HCT116 (cell line): ENCODE measurements around the gene MFSD8. TPM values are rescaled to one million over a fixed set of nuclear protein-coding genes. Genes with fewer than 3 reads are reported as not detected.

ENCODE experiments used
- ATAC-seq: fragments of 200-7000 bp; cut with Tn5 transposase; 2 replicates; pipeline ENCODE4 v1.9.1; 2020; ENCODE audit warnings: mild to moderate bottlenecking, moderate library complexity
- BruUV-seq: library from RNA; stranded (reverse); fragments of 400-500 nt; replicated peaks from 2 replicates; lab custom pipeline; 2021; lab: Mats Ljungman, UMichigan
- CTCF ChIA-PET: fragments of 300-600 bp; sonication (Branson Sonifier 250); formaldehyde crosslinking; loops from one replicate; lab custom pipeline; 2021; ENCODE audit warnings: antibody characterized with exemption; lab: Charles Lee
- POLR2A ChIA-PET: fragments of 300-600, 350-600 bp; sonication (Branson Sonifier 250); formaldehyde crosslinking; loops from one replicate; lab custom pipeline; 2021; ENCODE audit warnings: antibody characterized with exemption; lab: Charles Lee
- RAD21 ChIA-PET, 2 experiments: fragments of 300-600 bp; sonication (Branson Sonifier 250); formaldehyde crosslinking; loops; one replicate each; lab custom pipeline; 2023; ENCODE audit warnings: low total read pairs in 2 of 2; ENCODE audit not compliant: uncharacterized antibody in 2 of 2, unreplicated experiment in 2 of 2, low non-redundant PET in 1 of 2; lab: Charles Lee
- DNase-seq: peaks from one replicate; pipeline ENCODE4 v3.0.0-alpha.2; 2010; ENCODE audit warnings: low read depth, low spot score
- H2AFZ ChIP-seq: fragments of 200-600 bp; shearing (Covaris generic), sonication (generic); 2 replicates; pipeline ENCODE4 v1.6.1; 2017; ENCODE audit warnings: low read depth, mixed run types, mixed read lengths, antibody characterized with exemption, low read length; ENCODE audit not compliant: poor library complexity, severe bottlenecking
- H3K27ac ChIP-seq: 2 replicates; pipeline ENCODE4 v1.5.1; 2012; ENCODE audit warnings: low read depth, low read length
- H3K27me3 ChIP-seq: fragments of 200-600 bp; sonication (generic); 2 replicates; pipeline ENCODE4 v1.6.1; 2016; ENCODE audit warnings: mixed run types, low read length, mixed read lengths; ENCODE audit not compliant: insufficient read depth
- H3K36me3 ChIP-seq, 2 experiments: fragments of 200-500 bp in 1 of 2; fragments of 200-600 bp in 1 of 2; sonication (Bioruptor generic) in 1 of 2; sonication (generic) in 1 of 2; 2 replicates each; pipeline versions ENCODE4 v1.5.1 to v1.6.1; 2014 to 2016; ENCODE audit warnings: low read length in 2 of 2, inconsistent platforms in 1 of 2, mixed read lengths in 1 of 2, mixed run types in 1 of 2; ENCODE audit not compliant: insufficient read depth in 2 of 2, control insufficient read depth in 1 of 2
- H3K4me1 ChIP-seq, 2 experiments: fragments of 200-600 bp in 1 of 2; sonication (generic) in 1 of 2; 2 replicates each; pipeline versions ENCODE4 v1.5.1 to v1.6.1; 2012 to 2017; ENCODE audit warnings: low read length in 2 of 2, inconsistent platforms in 1 of 2, mild to moderate bottlenecking in 1 of 2, mixed read lengths in 1 of 2, mixed run types in 1 of 2, moderate library complexity in 1 of 2; ENCODE audit not compliant: insufficient read depth in 2 of 2, control insufficient read depth in 1 of 2
- H3K4me2 ChIP-seq: fragments of 200-600 bp; sonication (generic); 2 replicates; pipeline ENCODE4 v1.6.1; 2017; ENCODE audit warnings: mixed run types, low read length, mixed read lengths
- H3K4me3 ChIP-seq, 2 experiments: fragments of 200-600 bp in 1 of 2; sonication (generic) in 1 of 2; replicated peaks in 1 of 2; 2 replicates each; pipeline ENCODE4 v1.5.1; 2011 to 2016; ENCODE audit warnings: low read length in 2 of 2, control low read depth in 1 of 2, low read depth in 1 of 2, mild to moderate bottlenecking in 1 of 2, mixed read lengths in 1 of 2, mixed run types in 1 of 2
- H3K79me2 ChIP-seq: fragments of 200-600 bp; sonication (generic); 2 replicates; pipeline ENCODE4 v1.6.1; 2017; ENCODE audit warnings: mild to moderate bottlenecking, mixed run types, low read length, moderate library complexity, mixed read lengths; ENCODE audit not compliant: insufficient read depth
- H3K9ac ChIP-seq: fragments of 200-600 bp; sonication (generic); 2 replicates; pipeline ENCODE4 v1.6.1; 2016; ENCODE audit warnings: low read length, mixed read lengths
- H3K9me2 ChIP-seq: fragments of 200-600 bp; sonication (generic), shearing (Covaris generic); 2 replicates; pipeline ENCODE4 v1.6.1; 2017; ENCODE audit warnings: mixed run types, mild to moderate bottlenecking, moderate library complexity; ENCODE audit not compliant: insufficient read depth
- H3K9me3 ChIP-seq, 2 experiments: fragments of 200-500 bp in 1 of 2; fragments of 200-600 bp in 1 of 2; sonication (Bioruptor generic) in 1 of 2; sonication (generic) in 1 of 2; 2 replicates each; pipeline ENCODE4 v1.6.1; 2014 to 2017; ENCODE audit warnings: low read length in 2 of 2, mixed read lengths in 2 of 2, inconsistent platforms in 1 of 2, low read depth in 1 of 2, mild to moderate bottlenecking in 1 of 2, mixed run types in 1 of 2, moderate library complexity in 1 of 2; ENCODE audit not compliant: control insufficient read depth in 1 of 2, insufficient read depth in 1 of 2
- H4K20me1 ChIP-seq: fragments of 200-600 bp; sonication (generic), shearing (Covaris generic); 2 replicates; pipeline ENCODE4 v1.6.1; 2017; ENCODE audit warnings: mixed run types, mild to moderate bottlenecking, moderate library complexity; ENCODE audit not compliant: insufficient read depth
- CBX3 ChIP-seq: IDR thresholded peaks from 2 replicates; pipeline ENCODE4 v1.6.1; 2012; ENCODE audit warnings: low read depth
- CEBPB ChIP-seq: IDR thresholded peaks from 2 replicates; pipeline ENCODE4 v1.6.1; 2012; ENCODE audit warnings: low read depth
- EGR1 ChIP-seq: IDR thresholded peaks from 2 replicates; pipeline ENCODE4 v1.6.1; 2012; ENCODE audit warnings: low read depth
- ELF1 ChIP-seq: IDR thresholded peaks from 2 replicates; pipeline ENCODE4 v1.6.1; 2012; ENCODE audit warnings: low read depth, borderline replicate concordance
- EZH2 ChIP-seq: fragments of 200-600 bp; sonication (generic); IDR thresholded peaks from 2 replicates; pipeline ENCODE4 v1.6.1; 2017; ENCODE audit warnings: antibody characterized with exemption, mixed run types
- EZH2phosphoT487 ChIP-seq: fragments of 200-600 bp; IDR thresholded peaks from 2 replicates; pipeline ENCODE4 v1.6.1; 2018; ENCODE audit warnings: antibody characterized with exemption, borderline replicate concordance
- JUND ChIP-seq: IDR thresholded peaks from 2 replicates; pipeline ENCODE4 v1.6.1; 2012
- MAX ChIP-seq: IDR thresholded peaks from 2 replicates; pipeline ENCODE4 v1.6.1; 2012
- POLR2AphosphoS5 ChIP-seq: IDR thresholded peaks from 2 replicates; pipeline ENCODE4 v1.6.1; 2011; ENCODE audit warnings: mild to moderate bottlenecking, low read depth, low read length, moderate library complexity
- RAD21 ChIP-seq: IDR thresholded peaks from 2 replicates; pipeline ENCODE4 v1.6.1; 2012; ENCODE audit warnings: low read depth, mild to moderate bottlenecking
- SIN3A ChIP-seq: IDR thresholded peaks from 2 replicates; pipeline ENCODE4 v1.6.1; 2012; ENCODE audit warnings: low read depth
- SRF ChIP-seq: IDR thresholded peaks from 2 replicates; pipeline ENCODE4 v1.6.1; 2012; ENCODE audit warnings: low read depth
- YY1 ChIP-seq: IDR thresholded peaks from 2 replicates; pipeline ENCODE4 v1.6.1; 2011; ENCODE audit warnings: low read length, low read depth, moderate library complexity, mild to moderate bottlenecking; ENCODE audit not compliant: insufficient replicate concordance; ENCODE audit errors: extremely low read depth
- ZBTB33 ChIP-seq: IDR thresholded peaks from 2 replicates; pipeline ENCODE4 v1.6.1; 2011; ENCODE audit warnings: mild to moderate bottlenecking, low read length, moderate library complexity; ENCODE audit not compliant: insufficient replicate concordance; ENCODE audit errors: extremely low read depth
- ZNF274 ChIP-seq: fragments of 200-500 bp; sonication (Bioruptor generic); IDR thresholded peaks from 2 replicates; pipeline ENCODE4 v1.6.1; 2014; ENCODE audit warnings: mild to moderate bottlenecking, low read depth, low read length, inconsistent platforms
- intact Hi-C: fragments of 100-400 bp; cut with micrococcal nuclease; formaldehyde crosslinking; loops from 2 replicates; pipeline ENCODE4 v1.10.0; 2022
- total RNA-seq: library from RNA; stranded (reverse); gene quantifications from one replicate; pipeline ENCODE4 v1.2.1, GENCODE V29; 2021; ENCODE audit not compliant: unreplicated experiment

The MFSD8 gene
- total RNA-seq, 1 experiment from 2014 or later, result 17.1 TPM

- RAD21 ChIA-PET, result no interaction called here
- BruUV-seq, result no TSS peak
- DNase-seq (no peak), ATAC-seq (no peak)
- POLR2A ChIA-PET, result no interaction called here
- Histone ChIP-seq H3K79me2 (no peaks in the 10 kb centered on the region; the same call in 1 of the 2 replicates), H3K4me1 (no peaks in the 10 kb centered on the region), H3K9me2 (no peaks in the 10 kb centered on the region), H2AFZ (no peak overlapping the region), H3K36me3 (no peaks in the 10 kb centered on the region), H3K27ac (no peak overlapping the region), H3K27me3 (no peaks in the 10 kb centered on the region), H3K4me3 (no peak overlapping the region), H3K9me3 (no peaks in the 10 kb centered on the region), H3K4me2 (no peak overlapping the region), H4K20me1 (no peaks in the 10 kb centered on the region), H3K9ac (no peak overlapping the region)
- CTCF ChIA-PET, result no interaction called here
- no peak for TF ChIP-seq SIN3A
- no peak for TF ChIP-seq CEBPB
- TF ChIP-seq EZH2, result no peak
- TF ChIP-seq MAX, result no peak
- TF ChIP-seq EGR1, result no peak
- TF ChIP-seq POLR2AphosphoS5, result no peak
- TF ChIP-seq ELF1, result no peak
- intact Hi-C loops, result no loop called here
Observed at GRCh38 chr4:128006592-128006991, 41.6 kb upstream of the MFSD8 start.

GRCh38 chr4:127997534-127998388 is 32.8 kb upstream of the MFSD8 start:
- DNase-seq (no peak), ATAC-seq (no peak)
- H3K27me3 ChIP-seq, result no peaks in the 10 kb centered on the region
- POLR2A ChIA-PET, result no interaction called here
- no peaks in the 10 kb centered on the region for H3K4me1 ChIP-seq
- CTCF ChIA-PET, result no interaction called here
- intact Hi-C loops, result no loop called here
- RAD21 ChIA-PET, result no interaction called here
- no peak overlapping the region for H3K4me2 ChIP-seq
- no peaks in the 10 kb centered on the region for H4K20me1 ChIP-seq
- H3K9me2 ChIP-seq, result no peaks in the 10 kb centered on the region
- no peaks in the 10 kb centered on the region; the same call in 1 of the 2 replicates for H3K79me2 ChIP-seq
- H3K36me3 ChIP-seq, result no peaks in the 10 kb centered on the region
- no peak overlapping the region for H3K27ac ChIP-seq
- H3K4me3 ChIP-seq, result no peak overlapping the region
- H3K9me3 ChIP-seq, result peaks cover 0 to 3% of the 10 kb centered on the region in 2 experiments; a peak in 1 of 4 replicates
- no peak overlapping the region for H2AFZ ChIP-seq
- no TSS peak for BruUV-seq
- H3K9ac ChIP-seq, result no peak overlapping the region
- TF ChIP-seq ZNF274, result no peak
- no peak for TF ChIP-seq EZH2
- no peak for TF ChIP-seq JUND
- TF ChIP-seq ZBTB33, result no peak
- no peak for TF ChIP-seq CBX3
- TF ChIP-seq EZH2phosphoT487, result no peak
- TF ChIP-seq SRF, result no peak
- TF ChIP-seq RAD21, result no peak
- no peak for TF ChIP-seq YY1
